Colonic mucosa (tissue), 4 donors: ENCODE measurements around the gene SEPTIN11. TPM values are rescaled to one million over a fixed set of nuclear protein-coding genes. Genes with fewer than 3 reads are reported as not detected.

Experiments used
- DNase-seq: peaks from one replicate; pipeline ENCODE4 v3.0.0-alpha.2; 2020
- H3K27ac ChIP-seq: fragments of 200-600 bp; one replicate; pipeline ENCODE4 v1.8.0; 2021
- H3K27me3 ChIP-seq: fragments of 200-600 bp; one replicate; pipeline ENCODE4 v1.8.0; 2021
- H3K36me3 ChIP-seq: fragments of 200-600 bp; one replicate; pipeline ENCODE4 v1.8.0; 2021
- H3K4me1 ChIP-seq: fragments of 200-600 bp; one replicate; pipeline ENCODE4 v1.8.0; 2021; ENCODE audit warnings: mild to moderate bottlenecking
- H3K4me3 ChIP-seq: fragments of 200-600 bp; one replicate; pipeline ENCODE4 v1.8.0; 2021
- H3K9ac ChIP-seq, 2 donors: one replicate each; pipeline ENCODE4 v1.7.0; 2013; ENCODE audit warnings: control low read depth in 2 of 2, low read depth in 2 of 2, low read length in 2 of 2
- H3K9me3 ChIP-seq: fragments of 200-600 bp; one replicate; pipeline ENCODE4 v1.8.0; 2021
- intact Hi-C: fragments of 100-400 bp; cut with DNase I; formaldehyde crosslinking; loops from one replicate; pipeline ENCODE4 v1.14.1; 2022
- total RNA-seq, 2 donors: library from RNA; stranded (reverse); fragmentation: NEBNext Ultra II Directional in 1 of 2; extraction: Animal tissue kit (Norgen Biotek cat#: 25700) in 1 of 2; gene quantifications; one replicate each; pipeline ENCODE4 v1.2.1, GENCODE V29; 2021
- TF ChIP-seq, protein P1 (sequence below): fragments of 200-600 bp; IDR thresholded peaks from one replicate; pipeline ENCODE4 v1.8.0; 2022; ENCODE audit warnings: antibody characterized with exemption, mild to moderate bottlenecking
- donor health status: healthy.
- donor health status: DM: no; HTN: no; CAD: no.
- donor health status: DM: no; HTN: no; CAD: no.

The SEPTIN11 gene
- 100 to 1,000 TPM; 114 to 134 TPM for total RNA-seq

DNA sequence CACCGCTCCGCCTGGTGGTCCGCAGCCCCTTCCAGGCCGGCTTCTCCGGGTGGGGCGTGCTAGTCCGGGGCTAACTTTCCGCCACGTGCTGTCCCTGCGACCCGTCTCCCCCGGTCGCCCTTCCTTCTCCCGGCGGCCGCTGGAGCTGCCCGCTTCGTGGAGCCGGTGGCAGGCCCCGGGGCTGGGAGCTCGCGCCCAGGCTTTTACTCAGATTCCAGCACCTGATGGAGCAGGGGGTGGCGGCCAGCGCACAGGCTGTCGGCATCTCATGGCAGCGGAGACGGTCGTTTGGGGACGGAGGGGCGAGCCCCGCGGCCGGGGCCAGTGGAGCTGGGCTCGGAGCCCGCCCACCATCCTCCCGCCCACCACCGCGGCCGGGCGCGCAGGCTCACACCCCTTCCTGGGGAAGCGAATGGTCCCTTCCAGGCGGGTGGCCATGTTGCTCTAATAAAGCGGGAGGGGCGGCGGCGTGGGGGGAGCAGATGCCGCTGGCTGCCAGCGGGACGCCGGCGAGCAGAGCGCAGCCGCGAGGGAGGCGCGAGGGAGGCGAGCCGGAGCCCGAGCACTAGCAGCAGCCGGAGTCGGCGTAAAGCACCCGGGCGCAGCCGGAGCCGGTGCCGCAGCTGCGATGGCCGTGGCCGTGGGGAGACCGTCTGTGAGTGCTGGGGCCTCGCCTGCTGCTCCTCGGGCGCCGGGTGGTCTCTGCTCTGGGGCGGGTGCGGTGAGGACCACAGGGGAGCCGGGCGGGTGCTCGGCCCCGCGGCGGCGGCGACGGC lies at the start of gene SEPTIN11:
Gene SEPTIN11, plus strand, starts transcription at position 477 of the 776 bp plus-strand sequence. Its CDS starts 152 bp downstream, at position 629.
- H3K9ac ChIP-seq = peak within 1 kb of the TSS; percentile 90 to 93
- H3K4me1 ChIP-seq = no peaks in the 10 kb centered on the region
- TF ChIP-seq, protein P1, sequence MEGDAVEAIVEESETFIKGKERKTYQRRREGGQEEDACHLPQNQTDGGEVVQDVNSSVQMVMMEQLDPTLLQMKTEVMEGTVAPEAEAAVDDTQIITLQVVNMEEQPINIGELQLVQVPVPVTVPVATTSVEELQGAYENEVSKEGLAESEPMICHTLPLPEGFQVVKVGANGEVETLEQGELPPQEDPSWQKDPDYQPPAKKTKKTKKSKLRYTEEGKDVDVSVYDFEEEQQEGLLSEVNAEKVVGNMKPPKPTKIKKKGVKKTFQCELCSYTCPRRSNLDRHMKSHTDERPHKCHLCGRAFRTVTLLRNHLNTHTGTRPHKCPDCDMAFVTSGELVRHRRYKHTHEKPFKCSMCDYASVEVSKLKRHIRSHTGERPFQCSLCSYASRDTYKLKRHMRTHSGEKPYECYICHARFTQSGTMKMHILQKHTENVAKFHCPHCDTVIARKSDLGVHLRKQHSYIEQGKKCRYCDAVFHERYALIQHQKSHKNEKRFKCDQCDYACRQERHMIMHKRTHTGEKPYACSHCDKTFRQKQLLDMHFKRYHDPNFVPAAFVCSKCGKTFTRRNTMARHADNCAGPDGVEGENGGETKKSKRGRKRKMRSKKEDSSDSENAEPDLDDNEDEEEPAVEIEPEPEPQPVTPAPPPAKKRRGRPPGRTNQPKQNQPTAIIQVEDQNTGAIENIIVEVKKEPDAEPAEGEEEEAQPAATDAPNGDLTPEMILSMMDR = no peak
- peak; percentile 93 for DNase-seq
- H3K9me3 ChIP-seq = no peaks in the 10 kb centered on the region
- H3K36me3 ChIP-seq = no peaks in the 10 kb centered on the region
- no peaks in the 10 kb centered on the region for H3K27me3 ChIP-seq
- intact Hi-C loops = loop anchor here (5.0 kb wide), 1 partner anchor 93 kb away; no protein-coding TSS in a partner anchor
- H3K4me3 ChIP-seq = peak within 1 kb of the TSS; percentile 58
- peak within 1 kb of the TSS; percentile 91 for H3K27ac ChIP-seq

DNA sequence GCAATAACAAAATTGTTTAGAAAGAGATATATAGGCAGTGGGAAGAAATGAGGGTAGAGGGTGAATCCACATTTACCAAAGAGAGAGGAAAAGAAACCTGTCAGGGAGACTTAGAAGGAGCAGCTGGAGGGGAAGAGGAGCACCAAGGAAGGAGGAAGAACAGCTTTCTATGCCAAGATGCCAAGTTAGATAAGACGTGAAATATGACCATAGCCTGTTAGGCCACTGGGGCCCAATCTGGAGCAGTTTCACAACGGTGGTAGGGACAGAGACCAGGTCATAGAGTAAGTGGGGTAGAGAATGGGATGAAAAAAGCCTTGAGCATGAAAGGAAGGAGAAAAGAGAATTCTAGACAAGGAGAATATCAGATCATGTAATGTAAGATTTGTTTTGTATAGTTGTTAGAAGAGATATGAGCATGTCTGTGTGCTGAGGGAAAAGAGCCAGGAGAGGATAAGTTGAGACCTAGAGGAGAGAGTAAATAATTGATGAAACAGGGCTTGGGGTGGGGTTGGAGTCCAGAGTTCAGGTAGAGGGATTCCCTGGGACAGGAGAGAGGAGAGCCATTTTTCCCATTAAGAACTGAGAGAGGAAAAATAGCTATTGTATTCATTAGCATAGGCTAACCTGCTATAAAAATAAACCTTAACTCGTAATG lies 47.2 kb upstream of the SEPTIN11 start:
- Histone ChIP-seq H3K27ac (no peak overlapping the region), H3K27me3 (no peaks in the 10 kb centered on the region), H3K4me3 (no peak overlapping the region), H3K4me1 (peaks cover 5% of the 10 kb centered on the region), H3K9me3 (no peaks in the 10 kb centered on the region), H3K36me3 (no peaks in the 10 kb centered on the region), H3K9ac (no peak overlapping the region)
- intact Hi-C loops = no loop called here
- peak; percentile 68 for DNase-seq
- TF ChIP-seq, protein P1 = no peak

DNA sequence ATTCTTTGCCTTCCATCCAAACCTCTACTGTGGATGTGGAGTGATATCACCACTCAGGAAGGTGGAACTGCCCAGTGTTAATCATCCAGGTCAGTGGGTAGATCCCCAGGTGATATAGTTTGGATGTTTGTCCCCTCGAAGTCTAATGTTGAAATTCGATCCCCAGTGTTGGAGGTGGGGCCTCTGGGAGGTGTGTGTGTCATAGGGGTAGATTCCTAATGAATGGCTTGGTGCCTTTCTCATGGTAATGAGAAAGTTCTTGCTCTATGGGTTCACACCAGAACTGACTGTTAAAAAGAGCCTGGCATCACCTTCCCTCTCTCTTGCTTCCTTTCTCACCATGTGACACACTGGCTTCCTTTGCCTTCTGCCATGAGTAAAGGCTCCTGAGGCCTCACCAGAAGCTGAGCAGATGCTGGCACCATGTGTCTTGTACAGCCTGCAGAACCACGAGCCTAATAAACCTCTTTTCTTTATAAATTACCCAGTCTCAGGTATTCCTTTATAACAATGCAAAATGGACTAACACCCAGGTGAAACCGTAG lies 44.8 kb upstream of the SEPTIN11 start:
- H3K27me3 ChIP-seq = no peaks in the 10 kb centered on the region
- intact Hi-C loops = no loop called here
- no peak overlapping the region for H3K4me3 ChIP-seq
- TF ChIP-seq, protein P1 = no peak
- no peak overlapping the region for H3K9ac ChIP-seq
- DNase-seq = no peak
- no peaks in the 10 kb centered on the region for H3K36me3 ChIP-seq
- no peak overlapping the region for H3K27ac ChIP-seq
- peaks cover 5% of the 10 kb centered on the region for H3K4me1 ChIP-seq
- H3K9me3 ChIP-seq = no peaks in the 10 kb centered on the region

- no peaks in the 10 kb centered on the region for H3K36me3 ChIP-seq
- no peak overlapping the region for H3K9ac ChIP-seq
- H3K4me1 ChIP-seq = peaks cover 5% of the 10 kb centered on the region
- TF ChIP-seq, protein P1 = no peak
- intact Hi-C loops = no loop called here
- H3K4me3 ChIP-seq = no peak overlapping the region
- no peak overlapping the region for H3K27ac ChIP-seq
- no peaks in the 10 kb centered on the region for H3K27me3 ChIP-seq
- DNase-seq = no peak
- H3K9me3 ChIP-seq = no peaks in the 10 kb centered on the region
Measured at GRCh38 chr4:76905521-76905920, 44.0 kb upstream of the SEPTIN11 start.

DNA sequence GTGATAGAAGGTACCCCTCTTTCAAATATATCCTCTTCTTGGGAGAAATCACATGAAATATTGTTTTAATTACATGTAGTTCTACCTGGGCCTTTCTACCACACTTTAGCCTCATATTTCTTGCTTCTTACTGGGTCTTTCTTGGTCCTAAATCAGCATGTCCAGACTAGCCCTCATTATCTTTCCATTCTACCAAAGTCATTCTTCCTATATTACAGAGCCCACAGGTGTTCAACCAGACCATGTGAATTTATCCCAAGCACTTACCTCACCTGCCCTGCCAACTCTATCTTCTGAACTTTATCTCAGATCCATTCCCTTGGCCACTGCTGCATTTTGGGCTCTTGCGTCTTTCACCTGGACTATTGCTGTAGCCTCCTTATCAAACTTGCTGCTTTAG lies 39.8 kb upstream of the SEPTIN11 start:
- H3K9ac ChIP-seq = no peak overlapping the region
- H3K4me1 ChIP-seq = no peaks in the 10 kb centered on the region
- no peaks in the 10 kb centered on the region for H3K9me3 ChIP-seq
- intact Hi-C loops = no loop called here
- H3K4me3 ChIP-seq = no peak overlapping the region
- no peaks in the 10 kb centered on the region for H3K36me3 ChIP-seq
- no peak for DNase-seq
- H3K27me3 ChIP-seq = no peaks in the 10 kb centered on the region
- TF ChIP-seq, protein P1 = no peak
- no peak overlapping the region for H3K27ac ChIP-seq
